HepG2 (cell line): ENCODE measurements around the gene GRHPR. TPM values are rescaled to one million over a fixed set of nuclear protein-coding genes. Genes with fewer than 3 reads are reported as not detected.

Source experiments
- CHD4 ChIP-seq: fragments of 200-600 bp; sonication (generic); IDR thresholded peaks from 2 replicates; pipeline ENCODE4 v1.7.0; 2017; ENCODE audit warnings: mild to moderate bottlenecking, low read length, borderline replicate concordance
- ETV5 ChIP-seq: IDR thresholded peaks from 2 replicates; pipeline ENCODE4 v1.6.1; 2018; ENCODE audit warnings: missing biosample characterization, missing genetic modification reagents, inconsistent platforms, borderline replicate concordance
- HIVEP1 ChIP-seq: sonication (generic); formaldehyde crosslinking; IDR thresholded peaks from 2 replicates; pipeline ENCODE4 v1.4.0; 2020; ENCODE audit warnings: mild to moderate bottlenecking, missing genetic modification reagents
- HOXA7 ChIP-seq: sonication (generic); formaldehyde crosslinking; IDR thresholded peaks from 2 replicates; pipeline ENCODE4 v1.8.1; 2022; ENCODE audit warnings: mild to moderate bottlenecking, missing genetic modification reagents, moderate library complexity
- NR1H2 ChIP-seq: sonication (generic); formaldehyde crosslinking; IDR thresholded peaks from 2 replicates; pipeline ENCODE4 v1.8.1; 2022; ENCODE audit warnings: low read depth, missing genetic modification reagents, borderline replicate concordance
- THAP9 ChIP-seq: sonication (generic); formaldehyde crosslinking; IDR thresholded peaks from 2 replicates; pipeline ENCODE4; 2020; ENCODE audit warnings: missing genetic modification reagents, mild to moderate bottlenecking, borderline replicate concordance
- ZBTB1 ChIP-seq: sonication (generic); formaldehyde crosslinking; IDR thresholded peaks from 2 replicates; pipeline ENCODE4 v1.4.0; 2020; ENCODE audit warnings: missing genetic modification reagents, borderline replicate concordance
- ZBTB20 ChIP-seq: sonication (generic); formaldehyde crosslinking; IDR thresholded peaks from 2 replicates; pipeline ENCODE4 v1.8.1; 2023; ENCODE audit warnings: missing genetic modification reagents, low read depth, mild to moderate bottlenecking, borderline replicate concordance
- ZFP90 ChIP-seq: sonication (generic); formaldehyde crosslinking; IDR thresholded peaks from 2 replicates; pipeline ENCODE4 v1.8.0; 2022; ENCODE audit warnings: missing genetic modification reagents, mild to moderate bottlenecking, inconsistent platforms, borderline replicate concordance
- ZNF10 ChIP-seq: sonication (generic); formaldehyde crosslinking; IDR thresholded peaks from 2 replicates; pipeline ENCODE4 v1.4.0; 2020; ENCODE audit warnings: mild to moderate bottlenecking, low read depth, missing genetic modification reagents, borderline replicate concordance
- ZNF142 ChIP-seq: sonication (generic); formaldehyde crosslinking; IDR thresholded peaks from 2 replicates; pipeline ENCODE4 v1.4.0; 2020; ENCODE audit warnings: missing genetic modification reagents
- ZNF275 ChIP-seq: sonication (generic); formaldehyde crosslinking; IDR thresholded peaks from 2 replicates; pipeline ENCODE4 v1.8.0; 2022; ENCODE audit warnings: missing genetic modification reagents, mild to moderate bottlenecking, inconsistent platforms, borderline replicate concordance
- ZNF33B ChIP-seq: sonication (generic); formaldehyde crosslinking; IDR thresholded peaks from 2 replicates; pipeline ENCODE4 v1.5.1; 2020; ENCODE audit warnings: mild to moderate bottlenecking, missing genetic modification reagents
- ZNF564 ChIP-seq: sonication (generic); formaldehyde crosslinking; IDR thresholded peaks from 2 replicates; pipeline ENCODE4 v1.8.1; 2023; ENCODE audit warnings: mild to moderate bottlenecking, missing genetic modification reagents
- ZNF704 ChIP-seq: sonication (generic); formaldehyde crosslinking; IDR thresholded peaks from 2 replicates; pipeline ENCODE4 v1.8.1; 2023; ENCODE audit warnings: mild to moderate bottlenecking, inconsistent platforms, moderate library complexity, missing genetic modification reagents, borderline replicate concordance
- ZNF891 ChIP-seq: sonication (generic); formaldehyde crosslinking; IDR thresholded peaks from 2 replicates; pipeline ENCODE4 v1.5.0; 2020; ENCODE audit warnings: mild to moderate bottlenecking, missing genetic modification reagents
- ZSCAN25 ChIP-seq: sonication (generic); formaldehyde crosslinking; IDR thresholded peaks from 2 replicates; pipeline ENCODE4 v1.8.0; 2022; ENCODE audit warnings: mild to moderate bottlenecking, missing genetic modification reagents
- polyA plus RNA-seq, 8 experiments: library from polyadenylated mRNA; depleted of rRNA in 3 of 8; stranded (reverse) in 7 of 8; unstranded in 1 of 8; fragments of >200 nt; fragmentation: Illumina TruSeq in 4 of 8; extraction: Trizol in 4 of 8; gene quantifications; 2 replicates each; pipeline versions ENCODE4 v1.2.1 to v1.2.3, GENCODE V29; 2011 to 2016; ENCODE audit warnings: low read depth in 4 of 8, missing spikeins in 1 of 8, mixed read lengths in 1 of 8; ENCODE audit not compliant: insufficient read depth in 1 of 8
- total RNA-seq, 5 experiments: library from RNA; depleted of rRNA; stranded (reverse); fragments of >200 nt; fragmentation: Illumina TruSeq; extraction: Trizol; gene quantifications; 2 replicates each; pipeline ENCODE4 v1.2.3, GENCODE V29; 2016; ENCODE audit warnings: low read depth in 1 of 5

Gene GRHPR
- total and polyA plus RNA-seq, 2 of the 13 experiments (the other 11 are each of a cell fraction or from before 2014, with no cell fraction given), result 113 to 115 TPM

DNA sequence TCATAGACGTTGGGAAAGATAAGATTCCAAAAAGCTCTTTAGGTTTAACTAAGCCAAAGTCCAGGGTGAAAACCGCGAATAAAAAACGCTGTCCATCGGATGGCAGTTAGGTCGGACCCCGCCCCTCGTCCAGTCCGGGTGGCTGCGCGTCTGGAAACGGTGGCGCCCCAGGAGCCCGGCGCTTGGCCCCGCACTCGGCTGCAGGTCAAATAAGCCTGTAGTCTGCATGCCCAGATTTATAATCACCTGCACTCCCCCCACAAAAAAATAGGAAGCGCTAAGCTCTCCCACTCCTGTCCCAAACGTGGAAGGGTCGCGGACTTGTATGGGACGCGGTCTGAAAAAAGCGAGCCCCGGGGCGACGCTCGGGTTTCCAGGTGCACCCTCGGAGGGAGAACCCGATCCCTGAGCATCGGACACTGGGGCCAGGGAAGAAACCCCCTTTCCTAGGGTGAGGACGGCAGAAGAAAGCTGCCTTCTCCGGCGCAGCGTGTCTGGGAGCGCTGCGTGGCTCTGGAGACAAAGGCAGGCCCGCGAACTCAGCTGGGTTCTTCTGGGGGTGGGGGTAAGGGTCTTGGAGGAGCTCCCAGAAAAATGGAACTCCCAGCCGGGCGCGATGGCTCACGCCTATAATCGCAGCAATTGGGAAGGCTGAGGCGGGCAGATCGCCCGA is 43.7 kb downstream of the GRHPR start (continued):
- TF ChIP-seq ZFP90 (CRISPR knock-in tag) (no peak), NR1H2 (CRISPR knock-in tag) (no peak), ZNF704 (CRISPR knock-in tag) (no peak; the same call in 1 of the 2 replicates), ZBTB1 (CRISPR knock-in tag) (no peak), ZSCAN25 (CRISPR knock-in tag) (no peak), ZBTB20 (CRISPR knock-in tag) (no peak), ZNF10 (CRISPR knock-in tag) (no peak), ETV5 (CRISPR knock-in tag) (no peak), CHD4 (peak; percentile 72; the same call in 1 of the 2 replicates), ZNF891 (peak; percentile 47), HOXA7 (CRISPR knock-in tag) (no peak), ZNF142 (no peak), ZNF564 (CRISPR knock-in tag) (peak; percentile 56; the same call in 1 of the 2 replicates), THAP9 (CRISPR knock-in tag) (no peak; the same call in 1 of the 2 replicates), ZNF33B (CRISPR knock-in tag) (no peak), ZNF275 (no peak), HIVEP1 (CRISPR knock-in tag) (no peak)
